Renal cortical epithelial cell (primary cell): ENCODE results near the gene RGS2. TPM values are rescaled to one million over a fixed set of nuclear protein-coding genes. Genes with fewer than 3 reads are reported as not detected.

Experiments
- DNase-seq: peaks from one replicate; pipeline ENCODE4 v3.0.0-alpha.2; 2011; ENCODE audit warnings: low read depth
- total RNA-seq: library from RNA; depleted of rRNA; stranded (reverse); fragments of >200 nt; gene quantifications from 2 replicates; pipeline ENCODE4 v1.2.3, GENCODE V29; 2014

Gene RGS2
- total RNA-seq, 1 donor from 2014 or later: 8.3 TPM

- peak; percentile 35 for DNase-seq
Measured at GRCh38 chr1:192830595-192831246, 21.9 kb downstream of the RGS2 start.

- DNase-seq: peak; percentile 84
Measured at GRCh38 chr1:192831706-192832355, 23.0 kb downstream of the RGS2 start.

DNA sequence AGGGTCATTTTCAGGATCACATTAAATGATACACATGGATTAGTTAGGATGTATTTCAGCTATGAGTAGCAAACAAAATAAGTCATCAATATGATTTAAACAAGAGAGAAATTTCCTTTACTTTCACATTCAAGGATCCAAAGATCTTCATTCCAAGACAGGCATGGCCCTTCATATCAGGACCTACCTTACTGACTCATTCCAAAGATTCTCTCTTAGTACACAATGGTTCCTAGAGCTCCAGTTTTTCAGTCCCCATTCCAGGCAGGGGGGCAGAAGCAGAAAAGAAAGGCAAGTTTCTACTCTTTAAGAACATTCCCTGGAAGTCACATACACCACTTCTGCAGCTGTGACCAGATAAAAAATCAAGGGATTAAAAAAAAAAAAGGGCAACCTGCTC, 23.7 kb downstream of the RGS2 start:
- peak; percentile 19 for DNase-seq

DNA sequence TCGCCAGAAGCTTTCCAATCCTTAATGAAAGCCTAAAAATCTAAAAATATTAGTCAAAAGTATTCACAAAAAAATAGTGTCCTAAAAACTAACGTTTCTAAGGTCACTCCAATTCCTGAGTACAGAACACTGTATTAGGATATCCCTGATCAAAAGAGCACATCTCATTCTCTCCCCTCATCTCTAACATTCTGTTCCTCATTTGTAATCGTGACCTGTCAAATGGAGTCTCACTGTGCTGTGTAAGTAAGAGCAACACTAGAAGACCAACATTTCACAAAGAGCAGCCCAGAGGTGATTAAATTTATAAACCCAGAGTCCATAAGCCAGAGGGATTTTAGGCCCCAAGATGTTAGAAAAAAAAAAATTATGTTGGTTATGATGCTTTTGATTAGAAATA, 26.3 kb downstream of the RGS2 start:
- DNase-seq: no peak

DNA sequence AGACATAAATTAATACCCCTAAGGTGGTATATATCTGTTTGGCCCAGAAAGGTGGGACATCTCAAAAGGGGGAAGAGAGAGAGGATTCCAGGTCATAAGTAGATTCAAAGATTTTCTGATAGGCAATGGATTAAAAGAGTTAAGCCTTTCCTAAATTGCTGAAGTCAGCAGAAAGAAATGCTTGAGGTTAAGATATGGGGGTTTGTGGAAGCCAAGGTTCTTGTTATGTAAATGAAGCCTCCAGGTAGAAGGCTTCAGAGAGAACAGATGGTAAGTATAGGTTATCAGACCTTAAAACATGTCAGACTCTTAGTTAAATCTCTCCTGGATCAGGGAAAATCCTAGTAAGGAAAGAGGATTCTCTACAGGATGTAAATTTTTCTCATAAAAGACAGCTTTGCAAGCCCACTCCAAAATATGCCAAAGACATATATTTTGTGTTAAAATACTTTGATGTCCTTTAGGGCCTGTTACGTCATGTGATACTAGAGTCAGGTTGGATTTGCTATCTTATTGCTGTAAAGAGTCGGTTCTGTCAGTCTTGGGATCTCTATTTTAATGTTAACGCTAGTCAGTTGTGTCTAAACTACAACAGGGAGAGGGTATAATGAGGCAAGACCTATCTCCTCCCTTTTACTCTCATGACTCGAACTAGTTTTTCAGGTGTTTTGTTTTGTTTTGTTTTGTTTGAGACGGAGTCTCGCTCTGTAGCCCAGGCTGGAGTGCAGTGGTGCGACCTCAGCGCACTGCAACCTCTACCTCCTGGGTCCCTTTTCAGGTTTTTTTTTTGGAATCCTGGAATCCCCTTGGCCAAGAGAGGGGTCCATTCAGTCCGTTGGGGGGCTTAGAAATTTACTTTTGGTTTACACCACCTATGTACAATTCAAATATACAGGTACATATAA, 30.6 kb downstream of the RGS2 start:
- no peak for DNase-seq

GRCh38 chr1:192844360-192844759, 35.5 kb downstream of the RGS2 start:
- no peak for DNase-seq

GRCh38 chr1:192846950-192847349, 38.1 kb downstream of the RGS2 start:
- DNase-seq: no peak

DNA sequence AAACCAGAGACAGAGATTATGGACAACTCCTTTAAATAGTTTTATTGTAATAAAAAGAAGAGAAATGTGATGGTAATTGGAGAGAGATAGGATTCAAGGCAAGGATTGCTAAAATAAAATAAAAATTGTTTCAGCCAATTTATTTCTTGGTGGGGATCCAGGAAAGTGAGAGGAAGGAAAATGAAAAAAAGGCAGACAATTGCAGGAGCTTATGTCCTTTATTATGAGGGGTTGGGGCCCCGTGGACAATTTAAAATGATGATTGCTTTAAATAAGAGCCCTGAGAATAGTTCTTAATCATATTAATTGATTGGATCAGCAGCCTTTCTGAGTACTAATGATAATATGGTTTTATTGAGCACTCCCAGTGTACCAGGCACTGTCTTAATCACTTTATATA, 40.2 kb downstream of the RGS2 start:
- no peak for DNase-seq

GRCh38 chr1:192849442-192849841, 40.6 kb downstream of the RGS2 start:
- no peak for DNase-seq

DNA sequence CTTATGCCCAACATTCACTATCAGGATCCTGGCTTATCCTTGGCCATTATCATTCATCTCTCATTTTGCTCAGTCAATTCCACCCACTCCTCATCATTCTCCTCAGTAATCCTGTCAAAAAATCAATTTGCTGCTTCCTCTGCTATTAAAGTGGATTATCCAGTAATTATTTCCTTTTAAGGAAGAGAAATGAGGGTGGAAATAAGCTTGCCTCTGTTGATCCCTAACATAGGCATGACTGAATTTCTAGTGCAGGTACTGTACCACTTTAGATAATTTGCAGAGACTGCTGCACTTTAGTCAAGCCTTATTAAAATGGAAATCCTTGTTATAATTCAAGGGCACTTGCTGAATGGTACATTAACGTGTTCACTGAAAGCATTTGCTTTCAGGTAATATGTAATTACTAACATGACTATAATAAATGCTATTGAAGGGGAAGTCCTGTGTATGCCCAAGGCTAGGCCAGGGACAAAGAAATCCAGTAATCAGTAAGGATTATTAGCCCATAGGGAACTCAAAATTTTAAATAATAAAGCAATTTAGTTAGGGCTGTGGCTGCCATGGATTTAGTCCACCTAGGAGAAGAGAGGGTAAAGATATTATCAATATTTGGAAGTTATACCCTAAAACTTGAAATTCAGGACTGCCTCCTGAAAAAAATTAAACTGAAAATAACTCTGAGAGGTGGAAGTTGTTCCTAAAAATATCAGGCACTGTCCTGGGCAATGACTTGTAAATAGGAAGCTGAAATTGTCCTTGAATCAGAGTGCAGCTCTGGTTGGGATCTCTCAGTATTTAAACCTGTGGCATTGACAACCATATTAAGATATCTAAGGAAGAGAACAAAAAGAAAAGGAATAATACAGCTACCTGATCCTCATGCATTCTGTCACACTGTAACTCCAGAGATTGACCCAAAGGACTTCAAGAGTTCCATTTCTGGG, 43.4 kb downstream of the RGS2 start:
- DNase-seq: no peak

GRCh38 chr1:192858456-192858855, 49.6 kb downstream of the RGS2 start:
- no peak for DNase-seq

DNA sequence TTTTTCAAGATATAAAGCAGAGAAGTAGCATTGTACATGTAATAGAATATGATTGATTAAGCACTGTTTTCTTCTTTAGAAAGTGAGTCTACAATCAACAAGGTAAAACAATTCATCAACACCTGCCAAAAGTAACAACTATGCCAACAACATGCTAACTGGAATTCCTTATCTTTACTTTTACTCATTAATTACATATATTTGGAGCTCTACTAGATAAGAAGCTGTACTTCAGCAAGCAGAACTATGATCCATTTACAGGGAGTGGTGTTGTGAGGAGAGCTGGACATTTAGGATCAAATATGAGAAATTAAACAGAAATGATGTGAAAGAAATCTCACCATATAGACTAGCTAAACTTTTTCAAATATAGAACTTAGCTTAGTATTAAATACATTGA, 51.0 kb downstream of the RGS2 start:
- DNase-seq: no peak

GRCh38 chr1:192860478-192861185, 51.8 kb downstream of the RGS2 start:
- no peak for DNase-seq

- DNase-seq: no peak
Measured at GRCh38 chr1:192861860-192862259, 53.0 kb downstream of the RGS2 start.

Other genes starting within 250 kb of the RGS2 start
- not detected in 2 replicates for gene RGS1, start 233.3 kb upstream of the RGS2 start, total RNA-seq
- gene RGS13, start 172.9 kb upstream of the RGS2 start, total RNA-seq: not detected in 2 replicates